K562 (cell line): ENCODE results near the gene SOCS3. TPM values are rescaled to one million over a fixed set of nuclear protein-coding genes. Genes with fewer than 3 reads are reported as not detected.

Source experiments
- ATAC-seq: fragments of 200-7000 bp; cut with Tn5 transposase; 3 replicates; pipeline ENCODE4 v1.9.1; 2020; ENCODE audit warnings: moderate library complexity
- BruUV-seq: library from RNA; stranded (reverse); fragments of 400-500 nt; replicated peaks from 2 replicates; lab custom pipeline; 2021; lab: Mats Ljungman, UMichigan
- CTCF ChIA-PET: fragments of 300-600 bp; formaldehyde crosslinking; extraction: SDS; loops from one replicate; lab custom pipeline; 2021; ENCODE audit warnings: low intra/inter-chr PET ratio; lab: Yijun Ruan, JAX
- POLR2A ChIA-PET: fragments of 300-600, 350-650 bp; sonication (Branson Sonifier 250); formaldehyde crosslinking; extraction: SDS; loops from one replicate; lab custom pipeline; 2021; ENCODE audit warnings: antibody characterized with exemption, inconsistent platforms; lab: Yijun Ruan, JAX
- DNase-seq, 4 experiments: peaks; one replicate each; pipeline versions ENCODE4 v3.0.0 to v3.0.0-alpha.2; 2011 to 2018; ENCODE audit warnings: low spot score in 3 of 4, mixed read lengths in 3 of 4; ENCODE audit errors: extremely low read depth in 1 of 4
- FAIRE-seq: peaks from 2 replicates; lab custom pipeline; 2011; peaks lifted over from hg19 to GRCh38; lab: Jason Lieb, UNC
- H2AFZ ChIP-seq: 2 replicates; pipeline ENCODE4 v1.6.0; 2011; ENCODE audit warnings: low read depth, low read length, control low read depth, inconsistent platforms
- H3K27ac ChIP-seq: fragments of 200-600 bp; 3 replicates; pipeline ENCODE4 v1.8.0; 2011; ENCODE audit warnings: low read depth, mild to moderate bottlenecking, control low read depth, inconsistent platforms, low read length, moderate library complexity, mixed read lengths; ENCODE audit errors: extremely low read depth
- H3K27me3 ChIP-seq, 2 experiments: fragments of 300-600 bp in 1 of 2; 2 replicates in 1 of 2; 3 replicates in 1 of 2; pipeline versions ENCODE4 v1.6.0 to v1.8.0; 2011; ENCODE audit warnings: inconsistent platforms in 2 of 2, low read length in 2 of 2, mild to moderate bottlenecking in 1 of 2, mixed read lengths in 1 of 2, moderate library complexity in 1 of 2; ENCODE audit not compliant: control insufficient read depth in 2 of 2, insufficient read depth in 2 of 2
- H3K36me3 ChIP-seq: fragments of 300-600 bp; 3 replicates; pipeline ENCODE4 v1.8.0; 2011; ENCODE audit warnings: mild to moderate bottlenecking, low read length, inconsistent platforms; ENCODE audit not compliant: control insufficient read depth, insufficient read depth
- H3K4me1 ChIP-seq, 2 experiments: fragments of 200-600 bp in 1 of 2; replicated peaks in 1 of 2; 2 replicates in 1 of 2; 3 replicates in 1 of 2; pipeline versions ENCODE4 v1.5.1 to v1.8.0; 2011; ENCODE audit warnings: inconsistent platforms in 2 of 2, low read length in 2 of 2, mild to moderate bottlenecking in 1 of 2, mixed read lengths in 1 of 2, moderate library complexity in 1 of 2; ENCODE audit not compliant: control insufficient read depth in 2 of 2, insufficient read depth in 2 of 2
- H3K4me2 ChIP-seq: 2 replicates; pipeline ENCODE4 v1.6.1; 2011; ENCODE audit warnings: low read length, control low read depth, inconsistent platforms, mixed read lengths; ENCODE audit not compliant: insufficient read depth
- H3K4me3 ChIP-seq: fragments of 200-600 bp; sonication (generic), shearing (Covaris generic); 2 replicates; pipeline ENCODE4 v1.5.1; 2016; ENCODE audit warnings: control low read depth, inconsistent platforms
- H3K79me2 ChIP-seq: fragments of 200-600 bp; 3 replicates; pipeline ENCODE4 v1.8.0; 2011; ENCODE audit warnings: low read length, inconsistent platforms; ENCODE audit not compliant: control insufficient read depth, insufficient read depth
- H3K9ac ChIP-seq, 2 experiments: 2 replicates each; pipeline versions ENCODE4 v1.6.0 to v1.6.1; 2011; ENCODE audit warnings: low read depth in 2 of 2, low read length in 2 of 2, control low read depth in 1 of 2, inconsistent platforms in 1 of 2, mild to moderate bottlenecking in 1 of 2, mixed read lengths in 1 of 2; ENCODE audit not compliant: insufficient read depth in 1 of 2
- H3K9me1 ChIP-seq: one replicate; pipeline ENCODE4 v1.6.0; 2011; ENCODE audit warnings: inconsistent platforms, mild to moderate bottlenecking, low read length, moderate library complexity; ENCODE audit not compliant: control insufficient read depth, insufficient read depth
- H3K9me3 ChIP-seq: replicated peaks from 2 replicates; pipeline ENCODE4 v1.5.1; 2011; ENCODE audit warnings: low read depth, low read length, inconsistent platforms; ENCODE audit not compliant: control insufficient read depth, insufficient read depth
- H4K20me1 ChIP-seq: replicated peaks from 2 replicates; pipeline ENCODE4 v1.6.1; 2011; ENCODE audit warnings: low read length, inconsistent platforms, mixed read lengths; ENCODE audit not compliant: control insufficient read depth, insufficient read depth
- ATF1 ChIP-seq, 2 experiments: fragments of 450-650 bp in 1 of 2; IDR thresholded peaks; 2 replicates each; pipeline ENCODE4 v1.6.1; 2016; ENCODE audit warnings: missing compliant biosample characterization in 1 of 2, missing genetic modification characterization in 1 of 2
- HDAC2 ChIP-seq: fragments of 450-650 bp; IDR thresholded peaks from 2 replicates; pipeline ENCODE4 v1.6.1; 2016; ENCODE audit warnings: mild to moderate bottlenecking
- HEY1 ChIP-seq: fragments of 250-450 bp; sonication (Bioruptor Pico); IDR thresholded peaks from 2 replicates; pipeline ENCODE4 v1.5.0; 2020; ENCODE audit warnings: mild to moderate bottlenecking, moderate library complexity, borderline replicate concordance
- KLF13 ChIP-seq: fragments of 450-650 bp; IDR thresholded peaks from 2 replicates; pipeline ENCODE4 v1.6.1; 2016; ENCODE audit warnings: missing genetic modification characterization, low read depth, mild to moderate bottlenecking, missing compliant biosample characterization, moderate library complexity, borderline replicate concordance
- MTA3 ChIP-seq: fragments of 450-650 bp; formaldehyde crosslinking; IDR thresholded peaks from 2 replicates; pipeline ENCODE4 v1.6.1; 2017; ENCODE audit warnings: mild to moderate bottlenecking, borderline replicate concordance
- SIX5 ChIP-seq, 2 experiments: IDR thresholded peaks; 2 replicates each; pipeline ENCODE4 v1.6.1; 2011; ENCODE audit warnings: low read length in 2 of 2, borderline replicate concordance in 1 of 2, low read depth in 1 of 2, mild to moderate bottlenecking in 1 of 2, moderate library complexity in 1 of 2; ENCODE audit not compliant: insufficient read depth in 1 of 2
- SMARCA4 ChIP-seq: fragments of 450-650 bp; IDR thresholded peaks from 2 replicates; pipeline ENCODE4 v1.6.1; 2016
- STAG1 ChIP-seq: sonication (generic); formaldehyde crosslinking; IDR thresholded peaks from 2 replicates; pipeline ENCODE4 v1.5.0; 2020; ENCODE audit warnings: missing genetic modification reagents, borderline replicate concordance
- ZNF589 ChIP-seq: fragments of 200-800 bp; sonication (Bioruptor generic); IDR thresholded peaks from 2 replicates; pipeline ENCODE4 v1.6.1; 2016; ENCODE audit warnings: low read depth, missing genetic modification characterization, missing compliant biosample characterization
- WGBS: fragments of 100-300 bp; shearing (Covaris generic); methylation state at CpG from one replicate; pipeline ENCODE4 v1.1.6; 2016; ENCODE audit warnings: low coverage, mixed read lengths; ENCODE audit not compliant: insufficient coverage; ENCODE audit errors: missing lambda C conversion rate; 5-methylcytosine and 5-hydroxymethylcytosine counted together
- in situ Hi-C: fragments of 300-500 bp; cut with MboI; formaldehyde crosslinking; loops from 4 replicates; pipeline ENCODE4 v1.15.0; 2018; ENCODE audit warnings: inconsistent platforms, mixed read lengths
- intact Hi-C: fragments of 100-400 bp; cut with micrococcal nuclease; formaldehyde crosslinking; loops from 2 replicates; pipeline ENCODE4 v1.14.2; 2022
- polyA plus RNA-seq, 8 experiments: library from polyadenylated mRNA; depleted of rRNA in 4 of 8; stranded (reverse) in 5 of 8; unstranded in 3 of 8; fragments of >200 nt; fragmentation: Nextera tagmentation in 2 of 8; fragmentation: Illumina TruSeq in 1 of 8; extraction: Ambion mirVana in 2 of 8; extraction: Trizol in 1 of 8; gene quantifications; 2 replicates each; pipeline versions ENCODE4 v1.2.1 to v1.2.3, GENCODE V29; 2011 to 2014; ENCODE audit warnings: inconsistent platforms in 1 of 8, missing spikeins in 1 of 8
- total RNA-seq, 7 experiments: library from RNA; depleted of rRNA in 6 of 7; stranded (reverse); fragments of >200 nt in 6 of 7; fragmentation: Illumina TruSeq in 2 of 7; extraction: Trizol in 2 of 7; gene quantifications; 2 replicates each; pipeline versions ENCODE4 v1.2.1 to v1.2.3, GENCODE V29; 2011 to 2021; ENCODE audit warnings: low replicate concordance in 1 of 7
- TF ChIP-seq, protein P1 (sequence below): fragments of 450-650 bp; conservative IDR thresholded peaks from 2 replicates; pipeline ENCODE4 v1.6.1; 2016; ENCODE audit warnings: missing genetic modification characterization, low read depth, mild to moderate bottlenecking, control low read depth, missing compliant biosample characterization
- TF ChIP-seq, protein P2 (sequence below): sonication (generic); formaldehyde crosslinking; IDR thresholded peaks from 2 replicates; pipeline ENCODE4 v1.9.0; 2022; ENCODE audit warnings: mild to moderate bottlenecking, missing genetic modification reagents

Gene SOCS3
- total and polyA plus RNA-seq, 9 of the 15 experiments (the other 6 are each of a cell fraction or from before 2014, with no cell fraction given): 0.56 to 38.9 (median 13.7) TPM

DNA sequence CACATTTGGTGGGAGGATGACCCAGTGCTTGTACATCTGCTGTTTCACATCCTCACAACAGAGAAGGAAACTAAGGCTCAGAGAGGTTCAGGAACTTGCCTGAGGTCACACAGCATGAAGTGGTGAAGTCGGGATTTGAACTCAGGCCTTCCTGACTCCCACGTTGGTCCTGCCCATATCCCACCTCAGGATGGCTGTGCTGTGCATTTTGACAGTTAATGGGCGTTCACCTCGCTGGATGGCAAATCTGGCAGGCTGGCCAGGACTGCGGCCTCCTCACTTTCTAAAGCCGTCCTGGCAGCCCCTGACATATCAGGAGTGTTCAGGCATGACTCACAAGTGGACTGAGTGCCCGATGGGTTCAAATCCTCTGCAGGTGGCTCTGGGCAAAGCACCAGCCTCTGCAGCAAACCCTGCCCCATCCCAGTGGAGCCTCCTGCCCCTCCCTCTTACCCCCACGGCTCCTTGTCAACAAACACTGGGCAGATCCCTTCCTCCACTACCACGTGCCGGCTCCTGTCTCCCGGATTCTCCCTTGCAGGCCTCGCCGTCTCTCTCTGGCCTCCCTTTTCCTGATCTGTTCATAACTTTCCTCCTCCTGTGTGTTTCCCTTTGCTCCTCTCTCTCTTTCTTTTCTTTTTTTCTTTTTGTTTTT, 29.2 kb downstream of the SOCS3 start (continued):
- TF ChIP-seq HDAC2: peak; percentile 85
- TF ChIP-seq, all 486 proteins: peak for 10

DNA sequence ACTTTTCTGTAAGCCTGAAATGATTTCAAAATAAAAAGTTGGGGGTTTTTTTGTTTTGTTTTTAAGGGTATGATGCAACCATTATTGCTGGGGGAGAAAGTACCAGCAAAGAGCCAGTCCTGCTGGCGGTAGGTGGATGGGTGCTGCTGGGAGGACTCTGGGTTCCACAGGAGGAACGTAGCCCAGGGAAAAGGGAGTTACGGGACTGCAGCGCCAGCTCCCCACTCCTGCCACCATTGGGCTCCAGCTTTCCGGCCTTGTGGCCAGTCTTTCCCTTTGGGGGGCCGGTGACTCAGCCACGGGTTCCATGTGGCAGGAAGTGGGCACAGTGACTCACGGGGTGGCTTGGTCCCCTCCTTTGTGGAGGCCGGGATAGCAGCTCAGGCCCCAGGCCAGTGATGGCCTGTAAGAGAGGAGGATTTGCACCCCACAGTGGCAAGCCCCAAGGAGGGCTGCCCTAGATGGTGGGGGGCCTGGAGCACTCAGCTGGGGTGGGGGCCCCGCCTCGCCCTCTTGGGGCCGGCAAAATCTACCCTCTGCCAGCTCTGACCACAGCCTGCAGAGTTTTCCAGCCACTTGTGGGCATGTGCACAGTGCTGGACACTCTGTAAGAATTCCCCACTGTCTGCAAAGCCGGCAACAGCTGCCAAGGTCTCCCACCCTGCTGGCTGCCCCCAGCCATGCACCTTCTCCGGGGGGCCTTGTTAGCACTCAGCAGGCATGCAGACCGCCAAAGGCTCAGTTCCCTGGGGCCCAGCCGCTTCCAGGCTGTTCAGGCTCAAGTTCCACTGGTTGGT, 30.4 kb downstream of the SOCS3 start:
- Histone ChIP-seq H3K4me3 (no peak overlapping the region), H3K27me3 (no peaks in the 10 kb centered on the region), H3K27ac (no peak overlapping the region), H2AFZ (no peak overlapping the region), H3K36me3 (no peaks in the 10 kb centered on the region), H3K79me2 (no peaks in the 10 kb centered on the region), H3K4me1 (peaks cover 0 to 22% of the 10 kb centered on the region in 2 experiments; a peak in 4 of 5 replicates), H3K4me2 (no peak overlapping the region), H3K9me3 (no peaks in the 10 kb centered on the region), H4K20me1 (no peaks in the 10 kb centered on the region), H3K9me1 (no peaks in the 10 kb centered on the region), H3K9ac (peak overlapping the region in 1 of 2 experiments; percentile 77; a peak in 2 of 4 replicates)
- intact Hi-C loops (no loop called here), in situ Hi-C loops (no loop called here)
- CTCF ChIA-PET: no interaction called here
- FAIRE-seq (no peak), ATAC-seq (peak; percentile 13; the same call in 1 of the 3 replicates), DNase-seq (no peak)
- no TSS peak for BruUV-seq
- POLR2A ChIA-PET: interaction anchor here (0.5 to 1.3 kb wide), 6 partner anchors 9 to 605 kb away, joined by 3 to 4 read pairs (median 3); no protein-coding TSS in a partner anchor
- WGBS: 53% methylated on average over 13 of the region's 16 CpGs
- TF ChIP-seq ATF1 (CRISPR knock-in tag; IDR thresholded peaks at IDR 0.05) (no peak), ATF1 (tag; IDR thresholded peaks at IDR 0.05) (no peak), STAG1 (CRISPR knock-in tag) (no peak), HEY1 (CRISPR knock-in tag) (no peak), ZNF589 (peak; percentile 30; the same call in 1 of the 2 replicates), MTA3 (no peak), SMARCA4 (peak; percentile 17; the same call in 1 of the 2 replicates), KLF13 (tag) (no peak), SIX5 (IDR thresholded peaks at IDR 0.05; ENCODE audit: borderline replicate concordance in 1 of 2, insufficient read depth in 1 of 2, low read depth in 1 of 2, low read length in 2 of 2) (no peak)
- TF ChIP-seq, protein P1, sequence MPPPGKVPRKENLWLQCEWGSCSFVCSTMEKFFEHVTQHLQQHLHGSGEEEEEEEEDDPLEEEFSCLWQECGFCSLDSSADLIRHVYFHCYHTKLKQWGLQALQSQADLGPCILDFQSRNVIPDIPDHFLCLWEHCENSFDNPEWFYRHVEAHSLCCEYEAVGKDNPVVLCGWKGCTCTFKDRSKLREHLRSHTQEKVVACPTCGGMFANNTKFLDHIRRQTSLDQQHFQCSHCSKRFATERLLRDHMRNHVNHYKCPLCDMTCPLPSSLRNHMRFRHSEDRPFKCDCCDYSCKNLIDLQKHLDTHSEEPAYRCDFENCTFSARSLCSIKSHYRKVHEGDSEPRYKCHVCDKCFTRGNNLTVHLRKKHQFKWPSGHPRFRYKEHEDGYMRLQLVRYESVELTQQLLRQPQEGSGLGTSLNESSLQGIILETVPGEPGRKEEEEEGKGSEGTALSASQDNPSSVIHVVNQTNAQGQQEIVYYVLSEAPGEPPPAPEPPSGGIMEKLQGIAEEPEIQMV (tag): no peak
- TF ChIP-seq, protein P2, sequence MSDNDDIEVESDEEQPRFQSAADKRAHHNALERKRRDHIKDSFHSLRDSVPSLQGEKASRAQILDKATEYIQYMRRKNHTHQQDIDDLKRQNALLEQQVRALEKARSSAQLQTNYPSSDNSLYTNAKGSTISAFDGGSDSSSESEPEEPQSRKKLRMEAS (CRISPR knock-in tag): no peak
